HG03378 (cell line): ENCODE measurements around the gene AP2A1.

Experiments used
- ATAC-seq: cut with Tn5 transposase; IDR thresholded peaks from one replicate; pipeline ENCODE4 v1.9.1; 2021; ENCODE audit warnings: mild to moderate bottlenecking, moderate library complexity; ENCODE audit not compliant: unreplicated experiment

AP2A1 gene

GRCh38 chr19:49792829-49793560 is 26.2 kb downstream of the AP2A1 start:
- ATAC-seq, result no peak

GRCh38 chr19:49793561-49793840 is 26.7 kb downstream of the AP2A1 start:
- no peak for ATAC-seq

- no peak for ATAC-seq
Measured at GRCh38 chr19:49795615-49796014, 28.8 kb downstream of the AP2A1 start.

GRCh38 chr19:49798574-49798973 is 31.8 kb downstream of the AP2A1 start:
- ATAC-seq, result no peak

- ATAC-seq, result no peak
Measured at GRCh38 chr19:49799271-49799797, 32.5 kb downstream of the AP2A1 start.

- no peak for ATAC-seq
Measured at GRCh38 chr19:49799798-49800376, 33.1 kb downstream of the AP2A1 start.

- no peak for ATAC-seq
Measured at GRCh38 chr19:49800771-49801170, 34.0 kb downstream of the AP2A1 start.

- no peak for ATAC-seq
Measured at GRCh38 chr19:49801401-49801888, 34.6 kb downstream of the AP2A1 start.

- ATAC-seq, result no peak
Measured at GRCh38 chr19:49801966-49802661, 35.3 kb downstream of the AP2A1 start.

- ATAC-seq, result no peak
Measured at GRCh38 chr19:49802836-49803528, 36.2 kb downstream of the AP2A1 start.

- ATAC-seq, result no peak
Measured at GRCh38 chr19:49803529-49803856, 36.7 kb downstream of the AP2A1 start.

- ATAC-seq, result no peak
Measured at GRCh38 chr19:49805822-49806619, 39.2 kb downstream of the AP2A1 start.

- ATAC-seq, result no peak
Measured at GRCh38 chr19:49806620-49806959, 39.8 kb downstream of the AP2A1 start.

- no peak for ATAC-seq
Measured at GRCh38 chr19:49807058-49807903, 40.5 kb downstream of the AP2A1 start.

GRCh38 chr19:49807904-49808675 is 41.3 kb downstream of the AP2A1 start:
- ATAC-seq, result no peak

GRCh38 chr19:49808711-49809159 is 41.9 kb downstream of the AP2A1 start:
- ATAC-seq, result no peak

GRCh38 chr19:49809160-49809940 is 42.5 kb downstream of the AP2A1 start:
- ATAC-seq, result no peak

GRCh38 chr19:49809941-49810389 is 43.2 kb downstream of the AP2A1 start:
- ATAC-seq, result no peak
